Keratinocyte (primary cell): ENCODE measurements around the gene PAGE4. TPM values are rescaled to one million over a fixed set of nuclear protein-coding genes. Genes with fewer than 3 reads are reported as not detected.

Experiments used
- DNase-seq: peaks from one replicate; pipeline ENCODE4 v3.0.0-alpha.2; 2011; ENCODE audit warnings: low read depth, missing footprints, low spot score
- FAIRE-seq: peaks from 2 replicates; lab custom pipeline; 2011; peaks lifted over from hg19 to GRCh38; lab: Jason Lieb, UNC
- H2AFZ ChIP-seq: 2 replicates; pipeline ENCODE4 v1.6.0; 2012; ENCODE audit warnings: low read length, control low read depth, inconsistent platforms; ENCODE audit not compliant: control insufficient read depth
- H3K27ac ChIP-seq: 2 replicates; pipeline ENCODE4 v1.5.1; 2011; ENCODE audit warnings: low read length; ENCODE audit not compliant: control insufficient read depth, insufficient read depth
- H3K27me3 ChIP-seq: 3 replicates; pipeline ENCODE4 v1.6.0; 2011; ENCODE audit warnings: low read length; ENCODE audit not compliant: control insufficient read depth, insufficient read depth; ENCODE audit errors: extremely low read depth
- H3K36me3 ChIP-seq, 2 experiments: 2 replicates in 1 of 2; 3 replicates in 1 of 2; pipeline ENCODE4 v1.5.1; 2011; ENCODE audit warnings: low read length in 2 of 2, mild to moderate bottlenecking in 1 of 2; ENCODE audit not compliant: control insufficient read depth in 2 of 2, insufficient read depth in 2 of 2; ENCODE audit errors: extremely low read depth in 1 of 2
- H3K4me1 ChIP-seq: 3 replicates; pipeline ENCODE4 v1.5.1; 2011; ENCODE audit warnings: low read length; ENCODE audit not compliant: control insufficient read depth, insufficient read depth; ENCODE audit errors: extremely low read depth
- H3K4me2 ChIP-seq: 3 replicates; pipeline ENCODE4 v1.6.0; 2011; ENCODE audit warnings: low read depth, low read length; ENCODE audit not compliant: control insufficient read depth, insufficient read depth; ENCODE audit errors: extremely low read depth
- H3K4me3 ChIP-seq, 3 experiments: fragments of 200-600 bp in 1 of 3; sonication (generic) in 1 of 3; 2 replicates in 2 of 3; 3 replicates in 1 of 3; pipeline ENCODE4 v1.5.1; 2011 to 2016; ENCODE audit warnings: low read length in 3 of 3, mild to moderate bottlenecking in 3 of 3, control low read depth in 2 of 3, inconsistent platforms in 1 of 3, low read depth in 1 of 3, mixed read lengths in 1 of 3, mixed run types in 1 of 3, moderate library complexity in 1 of 3; ENCODE audit not compliant: control insufficient read depth in 2 of 3, insufficient read depth in 2 of 3; ENCODE audit errors: extremely low read depth in 1 of 3
- H3K79me2 ChIP-seq: 2 replicates; pipeline ENCODE4 v1.6.0; 2012; ENCODE audit warnings: low read length; ENCODE audit not compliant: control insufficient read depth, insufficient read depth
- H3K9ac ChIP-seq: 3 replicates; pipeline ENCODE4 v1.6.0; 2011; ENCODE audit warnings: low read length; ENCODE audit not compliant: control insufficient read depth, insufficient read depth; ENCODE audit errors: extremely low read depth
- H3K9me1 ChIP-seq: 3 replicates; pipeline ENCODE4 v1.6.0; 2011; ENCODE audit warnings: low read length; ENCODE audit not compliant: control insufficient read depth, insufficient read depth; ENCODE audit errors: extremely low read depth
- H3K9me3 ChIP-seq: 2 replicates; pipeline ENCODE4 v1.5.1; 2012; ENCODE audit warnings: low read depth, low read length; ENCODE audit not compliant: control insufficient read depth
- H4K20me1 ChIP-seq: 3 replicates; pipeline ENCODE4 v1.6.0; 2011; ENCODE audit warnings: low read length; ENCODE audit not compliant: control insufficient read depth, insufficient read depth; ENCODE audit errors: extremely low read depth
- EZH2 ChIP-seq: IDR thresholded peaks from one replicate; pipeline ENCODE4 v1.6.1; 2012; ENCODE audit warnings: inconsistent platforms, mild to moderate bottlenecking, low read length, moderate library complexity
- dilution Hi-C: fragments of 300-500 bp; cut with MboI; formaldehyde crosslinking; loops from one replicate; pipeline ENCODE4 v1.7.0; 2020; ENCODE audit warnings: low sequenced_read_pairs; ENCODE audit not compliant: extremely low pct_ligation_motif_present
- polyA plus RNA-seq, 5 experiments: library from polyadenylated mRNA; depleted of rRNA in 3 of 5; stranded (reverse) in 3 of 5; stranded (forward) in 1 of 5; unstranded in 1 of 5; fragments of >200 nt; gene quantifications; 1 replicate in 1 of 5; 2 replicates in 3 of 5; 3 replicates in 1 of 5; pipeline versions ENCODE4 v1.2.1 to v1.2.3, GENCODE V29; 2011 to 2012; ENCODE audit warnings: missing spikeins in 2 of 5, low read depth in 1 of 5, low replicate concordance in 1 of 5
- TF ChIP-seq, protein P1 (sequence below), 3 experiments: IDR thresholded peaks in 1 of 3; conservative IDR thresholded peaks in 1 of 3; optimal IDR thresholded peaks in 1 of 3; 2 replicates in 2 of 3; 3 replicates in 1 of 3; pipeline versions ENCODE3 to v1.5.1; 2011; ENCODE audit warnings: low read length in 3 of 3, mild to moderate bottlenecking in 3 of 3, moderate library complexity in 2 of 3, control low read depth in 1 of 3, inconsistent platforms in 1 of 3; ENCODE audit not compliant: insufficient read depth in 2 of 3; ENCODE audit errors: extremely low read depth in 1 of 3

Gene PAGE4
- polyA plus RNA-seq, 1 donor (not counting 4 experiments of a cell fraction or from before 2014, with no cell fraction given) = not detected

DNA sequence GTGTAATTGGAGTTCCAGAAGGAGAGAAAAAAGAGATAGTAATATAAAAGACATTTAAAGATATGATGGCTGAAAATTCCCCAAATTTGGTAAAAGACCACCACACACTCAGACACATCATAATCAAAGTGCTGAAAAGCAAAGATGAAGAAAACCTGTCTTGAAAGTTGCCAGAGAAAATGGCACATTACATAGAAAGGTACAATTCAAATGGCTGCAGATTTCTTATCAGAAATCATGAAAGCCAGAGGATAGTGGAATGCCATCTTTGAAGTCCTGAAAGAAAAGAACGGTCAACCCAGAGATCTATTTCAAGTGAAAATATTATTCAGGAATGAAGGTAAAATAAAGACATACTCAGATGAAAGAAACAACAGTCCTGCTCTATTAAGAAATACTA is 29.3 kb upstream of the PAGE4 start:
- DNase-seq (no peak), FAIRE-seq (no peak)
- Histone ChIP-seq H3K27ac (no peak overlapping the region), H3K4me1 (no peaks in the 10 kb centered on the region), H3K9me3 (no peaks in the 10 kb centered on the region), H4K20me1 (no peaks in the 10 kb centered on the region), H3K9ac (no peak overlapping the region), H2AFZ (no peak overlapping the region), H3K4me3 (no peak overlapping the region), H3K27me3 (no peaks in the 10 kb centered on the region), H3K36me3 (no peaks in the 10 kb centered on the region), H3K79me2 (no peaks in the 10 kb centered on the region), H3K4me2 (no peak overlapping the region), H3K9me1 (no peaks in the 10 kb centered on the region)
- no peak for TF ChIP-seq EZH2
- TF ChIP-seq, protein P1, sequence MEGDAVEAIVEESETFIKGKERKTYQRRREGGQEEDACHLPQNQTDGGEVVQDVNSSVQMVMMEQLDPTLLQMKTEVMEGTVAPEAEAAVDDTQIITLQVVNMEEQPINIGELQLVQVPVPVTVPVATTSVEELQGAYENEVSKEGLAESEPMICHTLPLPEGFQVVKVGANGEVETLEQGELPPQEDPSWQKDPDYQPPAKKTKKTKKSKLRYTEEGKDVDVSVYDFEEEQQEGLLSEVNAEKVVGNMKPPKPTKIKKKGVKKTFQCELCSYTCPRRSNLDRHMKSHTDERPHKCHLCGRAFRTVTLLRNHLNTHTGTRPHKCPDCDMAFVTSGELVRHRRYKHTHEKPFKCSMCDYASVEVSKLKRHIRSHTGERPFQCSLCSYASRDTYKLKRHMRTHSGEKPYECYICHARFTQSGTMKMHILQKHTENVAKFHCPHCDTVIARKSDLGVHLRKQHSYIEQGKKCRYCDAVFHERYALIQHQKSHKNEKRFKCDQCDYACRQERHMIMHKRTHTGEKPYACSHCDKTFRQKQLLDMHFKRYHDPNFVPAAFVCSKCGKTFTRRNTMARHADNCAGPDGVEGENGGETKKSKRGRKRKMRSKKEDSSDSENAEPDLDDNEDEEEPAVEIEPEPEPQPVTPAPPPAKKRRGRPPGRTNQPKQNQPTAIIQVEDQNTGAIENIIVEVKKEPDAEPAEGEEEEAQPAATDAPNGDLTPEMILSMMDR (optimal IDR thresholded peaks at IDR 0.05 in 1 of 3, IDR thresholded peaks at IDR 0.05 in 1 of 3, conservative IDR thresholded peaks at IDR 0.05 in 1 of 3; ENCODE audit: extremely low read depth in 1 of 3, insufficient read depth in 2 of 3, low read length in 3 of 3) = no peak
- dilution Hi-C loops = no loop called here

- no peak overlapping the region for H3K27ac ChIP-seq
- H3K4me1 ChIP-seq = no peaks in the 10 kb centered on the region
- DNase-seq (no peak), FAIRE-seq (no peak)
- no peaks in the 10 kb centered on the region for H3K79me2 ChIP-seq
- TF ChIP-seq, protein P1 (optimal IDR thresholded peaks at IDR 0.05 in 1 of 3, IDR thresholded peaks at IDR 0.05 in 1 of 3, conservative IDR thresholded peaks at IDR 0.05 in 1 of 3; ENCODE audit: extremely low read depth in 1 of 3, insufficient read depth in 2 of 3, low read length in 3 of 3) = no peak
- TF ChIP-seq EZH2 = no peak
- no peaks in the 10 kb centered on the region for H3K9me1 ChIP-seq
- H3K4me3 ChIP-seq = no peak overlapping the region
- dilution Hi-C loops = no loop called here
- no peak overlapping the region for H3K4me2 ChIP-seq
- H3K9me3 ChIP-seq = no peaks in the 10 kb centered on the region
- no peaks in the 10 kb centered on the region for H4K20me1 ChIP-seq
- H3K27me3 ChIP-seq = no peaks in the 10 kb centered on the region
- H3K9ac ChIP-seq = no peak overlapping the region
- H3K36me3 ChIP-seq = no peaks in the 10 kb centered on the region
- H2AFZ ChIP-seq = no peak overlapping the region
Measured at GRCh38 chrX:49809891-49810632, 19.0 kb upstream of the PAGE4 start.
